SKM-1 (cell line): Measurements from ENCODE around the gene EYA2.
"Not testable (repeated sequence)": the region's sequence is repeated elsewhere in the genome, so short reads cannot be mapped to it uniquely, and the experiment has no call there.

Source experiments
- DNase-seq: peaks from one replicate; lab custom pipeline; 2025; ENCODE audit not compliant: unreplicated experiment; lab: John Stamatoyannopoulos, UW

Gene EYA2

GRCh38 chr20:46929902-46930301, 35.3 kb downstream of the EYA2 start:
- no peak for DNase-seq

- no peak for DNase-seq
These were observed 36.1 kb downstream of the EYA2 start for GRCh38 chr20:46930640-46931339.

- no peak for DNase-seq
These were observed 37.1 kb downstream of the EYA2 start for GRCh38 chr20:46931699-46932098.

GRCh38 chr20:46932439-46932838, 37.8 kb downstream of the EYA2 start:
- not testable (repeated sequence) for DNase-seq

- no peak for DNase-seq
These were observed 38.5 kb downstream of the EYA2 start for GRCh38 chr20:46933150-46933549.

- no peak for DNase-seq
These were observed 40.2 kb downstream of the EYA2 start for GRCh38 chr20:46934746-46935287.

GRCh38 chr20:46935394-46936017, 40.9 kb downstream of the EYA2 start:
- no peak for DNase-seq

- DNase-seq = no peak
These were observed 41.9 kb downstream of the EYA2 start for GRCh38 chr20:46936415-46937156.

- no peak for DNase-seq
These were observed 42.5 kb downstream of the EYA2 start for GRCh38 chr20:46937157-46937523.

- no peak for DNase-seq
These were observed 43.0 kb downstream of the EYA2 start for GRCh38 chr20:46937533-46938226.

- DNase-seq = no peak
These were observed 43.8 kb downstream of the EYA2 start for GRCh38 chr20:46938434-46938833.

- no peak for DNase-seq
These were observed 44.7 kb downstream of the EYA2 start for GRCh38 chr20:46939031-46939965.

- no peak for DNase-seq
These were observed 46.0 kb downstream of the EYA2 start for GRCh38 chr20:46940616-46941015.

- no peak for DNase-seq
These were observed 46.8 kb downstream of the EYA2 start for GRCh38 chr20:46941404-46941803.

GRCh38 chr20:46943861-46944591, 49.4 kb downstream of the EYA2 start:
- DNase-seq = no peak

- DNase-seq = no peak
These were observed 50.8 kb downstream of the EYA2 start for GRCh38 chr20:46945465-46945864.

GRCh38 chr20:46946181-46946624, 51.6 kb downstream of the EYA2 start:
- no peak for DNase-seq

- DNase-seq = no peak
These were observed 52.2 kb downstream of the EYA2 start for GRCh38 chr20:46946796-46947195.

GRCh38 chr20:46948081-46948480, 53.4 kb downstream of the EYA2 start:
- DNase-seq = no peak
